ENCODE data around the gene ZNF729. TPM values are rescaled to one million over a fixed set of nuclear protein-coding genes. Genes with fewer than 3 reads are reported as not detected.

The ZNF729 gene
- total RNA-seq, 2 experiments from 2014 or later, result not detected

DNA sequence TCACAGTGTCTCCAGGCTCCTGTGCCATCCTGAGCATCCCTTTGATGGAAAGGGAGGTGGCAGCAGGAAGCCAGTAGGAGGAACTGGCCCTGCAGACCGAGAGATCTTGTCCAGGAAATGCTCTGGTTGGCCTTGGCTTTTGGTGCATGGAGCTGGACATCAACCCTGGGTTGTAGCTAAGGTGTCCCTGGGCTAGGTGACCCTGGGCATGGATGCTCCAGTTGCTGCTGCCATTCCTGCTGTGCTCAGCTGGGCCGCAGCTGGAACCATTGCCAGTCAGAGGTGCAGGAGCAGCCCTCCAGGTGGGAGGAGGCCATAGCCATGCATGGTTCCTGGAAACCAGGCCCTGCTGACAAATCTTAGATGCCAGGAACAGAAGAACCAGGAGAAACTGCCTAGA lies 68.4 kb downstream of the ZNF729 start:
- ChIA-PET POLR2A (no interaction called here), CTCF (no interaction called here)
- no peak overlapping the region for H3K27ac ChIP-seq (ENCODE audit: low read depth in 1 of 2, low read length in 2 of 2)
- no peaks in the 10 kb centered on the region for H3K36me3 ChIP-seq (ENCODE audit: insufficient read depth, low read length)
- no peaks in the 10 kb centered on the region for H3K27me3 ChIP-seq (ENCODE audit: control insufficient read depth in 1 of 2, insufficient read depth in 2 of 2, low read length in 2 of 2)
- intact Hi-C loops (cut with DNase I, micrococcal nuclease), result no loop called here
- DNase-seq, result no peak
- H3K9me3 ChIP-seq (ENCODE audit: control insufficient read depth in 1 of 2, insufficient read depth in 1 of 2, low read length in 2 of 2), result peaks cover 0 to 21% of the 10 kb centered on the region in 2 experiments
- H3K4me1 ChIP-seq (ENCODE audit: insufficient read depth, low read length), result no peaks in the 10 kb centered on the region
- TF ChIP-seq, protein P1, sequence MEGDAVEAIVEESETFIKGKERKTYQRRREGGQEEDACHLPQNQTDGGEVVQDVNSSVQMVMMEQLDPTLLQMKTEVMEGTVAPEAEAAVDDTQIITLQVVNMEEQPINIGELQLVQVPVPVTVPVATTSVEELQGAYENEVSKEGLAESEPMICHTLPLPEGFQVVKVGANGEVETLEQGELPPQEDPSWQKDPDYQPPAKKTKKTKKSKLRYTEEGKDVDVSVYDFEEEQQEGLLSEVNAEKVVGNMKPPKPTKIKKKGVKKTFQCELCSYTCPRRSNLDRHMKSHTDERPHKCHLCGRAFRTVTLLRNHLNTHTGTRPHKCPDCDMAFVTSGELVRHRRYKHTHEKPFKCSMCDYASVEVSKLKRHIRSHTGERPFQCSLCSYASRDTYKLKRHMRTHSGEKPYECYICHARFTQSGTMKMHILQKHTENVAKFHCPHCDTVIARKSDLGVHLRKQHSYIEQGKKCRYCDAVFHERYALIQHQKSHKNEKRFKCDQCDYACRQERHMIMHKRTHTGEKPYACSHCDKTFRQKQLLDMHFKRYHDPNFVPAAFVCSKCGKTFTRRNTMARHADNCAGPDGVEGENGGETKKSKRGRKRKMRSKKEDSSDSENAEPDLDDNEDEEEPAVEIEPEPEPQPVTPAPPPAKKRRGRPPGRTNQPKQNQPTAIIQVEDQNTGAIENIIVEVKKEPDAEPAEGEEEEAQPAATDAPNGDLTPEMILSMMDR (IDR thresholded peaks at IDR 0.05), result no peak
- ATAC-seq (ENCODE audit: poor library complexity), result no peak
- H3K4me3 ChIP-seq (ENCODE audit: low read length), result no peak overlapping the region
- Mint-ChIP-seq H3K27me3 (no peaks in the 10 kb centered on the region), H3K9me3 (peaks cover 15% of the 10 kb centered on the region), H3K4me1 (ENCODE audit: low read depth) (no peaks in the 10 kb centered on the region), H3K36me3 (ENCODE audit: low read depth) (no peaks in the 10 kb centered on the region), H3K4me3 (no peak overlapping the region), H3K27ac (no peak overlapping the region)

Other genes starting within 250 kb of the ZNF729 start
- 1 to 10 TPM; 2.4 to 2.9 TPM for gene ZNF257, start 234.0 kb upstream of the ZNF729 start, total RNA-seq
- not detected for gene ZNF676, start 89.5 kb upstream of the ZNF729 start, total RNA-seq
- not detected for gene ZNF98, start 135.9 kb downstream of the ZNF729 start, total RNA-seq

Measured in CD4-positive, alpha-beta T cell (primary cell).